Measurements from ENCODE around the gene SLC37A1.
A peak's percentile ranks its signal among the peaks of the same experiment; 100 is the strongest.
"Not testable (repeated sequence)": the region's sequence is repeated elsewhere in the genome, so short reads cannot be mapped to it uniquely, and the experiment has no call there.

Gene SLC37A1

GRCh38 chr21:42513151-42513984, at the start of gene SLC37A1:
TSS of gene SLC37A1 (plus strand) at chr21:42513852. CDS start at chr21:42518455, 4,603 bp downstream.
- peak within 1 kb of the TSS; percentile 90 for H3K4me3 Mint-ChIP-seq
- H3K9me3 Mint-ChIP-seq: no peaks in the 10 kb centered on the region
- H3K27me3 Mint-ChIP-seq: no peaks in the 10 kb centered on the region
- H3K4me1 Mint-ChIP-seq: peaks cover 46% of the 10 kb centered on the region
- ATAC-seq (replicated peaks; ENCODE audit: extremely low read depth, poor library complexity, severe bottlenecking) (peak; percentile 71), DNase-seq (ENCODE audit: low spot score in 2 of 2) (no peak)
- H3K27ac Mint-ChIP-seq (ENCODE audit: low read depth): peak within 1 kb of the TSS; percentile 90
- H3K36me3 Mint-ChIP-seq (ENCODE audit: insufficient read depth): peaks cover 14% of the 10 kb centered on the region

- Mint-ChIP-seq H3K4me3 (peak overlapping the region; percentile 40), H3K36me3 (ENCODE audit: insufficient read depth) (peaks cover 4% of the 10 kb centered on the region), H3K9me3 (no peaks in the 10 kb centered on the region), H3K27me3 (no peaks in the 10 kb centered on the region), H3K4me1 (peaks cover 36% of the 10 kb centered on the region), H3K27ac (ENCODE audit: low read depth) (peak overlapping the region; percentile 80)
- DNase-seq (ENCODE audit: low spot score in 2 of 2) (peak; percentile 53 to 70), ATAC-seq (replicated peaks; ENCODE audit: extremely low read depth, poor library complexity, severe bottlenecking) (peak; percentile 95)
Measured at GRCh38 chr21:42463861-42464515, 49.7 kb upstream of the SLC37A1 start.

DNA sequence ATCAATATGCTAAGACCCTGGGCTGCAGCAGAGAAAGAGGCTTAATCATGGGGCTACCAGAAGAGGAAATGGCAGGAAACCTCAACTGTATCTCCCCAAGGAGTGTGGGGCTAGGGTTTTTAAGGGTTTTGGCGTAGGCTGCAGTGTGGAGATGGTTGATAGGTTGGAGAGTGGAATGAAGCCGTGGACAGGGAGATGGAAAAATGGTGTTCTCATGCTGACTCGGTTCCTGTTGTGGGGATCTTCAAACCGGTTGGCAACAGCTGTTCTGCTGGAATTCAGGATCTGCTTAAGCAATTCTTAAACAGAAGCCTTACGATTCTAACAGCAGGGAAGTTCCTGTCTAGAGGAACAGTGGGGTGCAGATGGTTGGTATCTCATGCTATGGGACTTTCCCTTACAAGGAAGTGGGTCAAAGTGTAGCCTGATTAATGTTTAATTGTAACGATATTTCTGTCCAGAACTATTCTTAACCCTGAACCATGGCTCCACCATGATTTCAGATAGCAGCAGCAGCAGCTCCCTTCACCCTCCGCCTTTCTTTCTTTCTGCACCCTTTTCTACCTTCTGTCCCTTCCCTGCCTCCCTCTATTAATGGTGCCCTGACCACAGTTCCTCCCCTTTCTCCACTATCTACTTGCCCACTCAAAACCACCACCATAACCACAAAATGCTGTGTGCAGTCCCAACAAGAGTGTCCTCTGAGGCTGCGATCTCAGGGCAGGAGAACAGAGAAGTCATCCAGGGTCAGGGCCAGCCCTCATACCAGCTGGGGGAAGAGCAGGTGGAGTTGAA, 48.4 kb upstream of the SLC37A1 start:
- DNase-seq (ENCODE audit: low spot score in 2 of 2) (no peak), ATAC-seq (replicated peaks; ENCODE audit: extremely low read depth, poor library complexity, severe bottlenecking) (no peak)
- H3K9me3 Mint-ChIP-seq: no peaks in the 10 kb centered on the region
- no peaks in the 10 kb centered on the region for H3K27me3 Mint-ChIP-seq
- H3K36me3 Mint-ChIP-seq (ENCODE audit: insufficient read depth): peaks cover 4% of the 10 kb centered on the region
- H3K4me3 Mint-ChIP-seq: no peak overlapping the region
- peaks cover 36% of the 10 kb centered on the region for H3K4me1 Mint-ChIP-seq
- H3K27ac Mint-ChIP-seq (ENCODE audit: low read depth): peak overlapping the region; percentile 80

DNA sequence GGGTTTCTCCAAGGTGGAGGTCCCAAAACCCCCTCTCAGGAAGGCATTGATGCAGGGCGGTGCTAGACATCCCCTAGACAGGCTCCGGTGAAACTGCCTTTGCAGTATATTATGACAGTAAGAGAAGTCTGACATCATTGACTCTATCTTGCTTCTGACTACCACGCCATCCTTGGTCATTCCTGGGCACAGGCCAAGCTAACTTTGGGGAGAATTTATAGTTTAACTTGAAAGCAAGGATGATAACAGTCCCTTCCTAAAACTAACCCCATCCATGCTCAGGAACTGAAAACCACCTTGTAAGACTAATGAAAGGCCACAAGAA, 47.9 kb upstream of the SLC37A1 start:
- Mint-ChIP-seq H3K27ac (ENCODE audit: low read depth) (no peak overlapping the region), H3K27me3 (no peaks in the 10 kb centered on the region), H3K4me3 (no peak overlapping the region), H3K4me1 (peaks cover 36% of the 10 kb centered on the region), H3K9me3 (no peaks in the 10 kb centered on the region), H3K36me3 (ENCODE audit: insufficient read depth) (peaks cover 4% of the 10 kb centered on the region)
- no peak for ATAC-seq (replicated peaks; ENCODE audit: extremely low read depth, poor library complexity, severe bottlenecking)
- no peak for DNase-seq (ENCODE audit: low spot score in 2 of 2)

DNA sequence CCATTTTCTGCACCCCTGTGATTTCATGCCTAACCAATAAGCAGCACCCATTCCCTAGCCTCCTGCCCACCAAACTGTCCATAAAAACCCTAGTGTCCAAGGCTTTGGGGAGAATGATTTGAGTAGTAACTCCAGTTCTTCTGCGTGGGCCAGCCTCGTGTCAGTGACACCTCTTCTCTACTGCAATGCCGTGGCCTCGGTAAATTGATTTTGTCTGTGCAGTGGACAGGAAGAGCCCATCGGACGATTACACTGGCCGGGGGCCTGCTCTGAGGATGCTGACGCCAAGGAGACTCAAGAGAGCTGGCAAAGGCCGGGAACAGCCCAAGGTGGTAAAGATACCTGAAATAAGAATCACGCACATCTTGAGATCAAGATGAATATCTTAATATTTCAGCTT, 47.0 kb upstream of the SLC37A1 start:
- H3K4me1 Mint-ChIP-seq: peaks cover 29% of the 10 kb centered on the region
- ATAC-seq (replicated peaks; ENCODE audit: extremely low read depth, poor library complexity, severe bottlenecking): no peak
- peak overlapping the region; percentile 39 for H3K27ac Mint-ChIP-seq (ENCODE audit: low read depth)
- peaks cover 4% of the 10 kb centered on the region for H3K36me3 Mint-ChIP-seq (ENCODE audit: insufficient read depth)
- H3K9me3 Mint-ChIP-seq: no peaks in the 10 kb centered on the region
- H3K4me3 Mint-ChIP-seq: no peak overlapping the region
- no peaks in the 10 kb centered on the region for H3K27me3 Mint-ChIP-seq
- no peak for DNase-seq (ENCODE audit: low spot score in 2 of 2)

- H3K4me3 Mint-ChIP-seq: no peak overlapping the region
- H3K27ac Mint-ChIP-seq (ENCODE audit: low read depth): peak overlapping the region; percentile 39
- peaks cover 4% of the 10 kb centered on the region for H3K36me3 Mint-ChIP-seq (ENCODE audit: insufficient read depth)
Measured at GRCh38 chr21:42467140-42467983, 46.3 kb upstream of the SLC37A1 start.

GRCh38 chr21:42468491-42469131, 45.0 kb upstream of the SLC37A1 start:
- Mint-ChIP-seq H3K4me1 (peaks cover 19% of the 10 kb centered on the region), H3K27me3 (no peaks in the 10 kb centered on the region), H3K4me3 (no peak overlapping the region), H3K9me3 (no peaks in the 10 kb centered on the region), H3K36me3 (ENCODE audit: insufficient read depth) (peaks cover 4% of the 10 kb centered on the region), H3K27ac (ENCODE audit: low read depth) (no peak overlapping the region)
- ATAC-seq (replicated peaks; ENCODE audit: extremely low read depth, poor library complexity, severe bottlenecking): no peak
- no peak for DNase-seq (ENCODE audit: low spot score in 2 of 2)

More at GRCh38 chr21:42467140-42467983, 46.3 kb upstream of the SLC37A1 start:
- Mint-ChIP-seq H3K4me1 (peaks cover 25% of the 10 kb centered on the region), H3K9me3 (no peaks in the 10 kb centered on the region), H3K27me3 (no peaks in the 10 kb centered on the region)
- ATAC-seq (replicated peaks; ENCODE audit: extremely low read depth, poor library complexity, severe bottlenecking) (no peak), DNase-seq (ENCODE audit: low spot score in 2 of 2) (no peak)

DNA sequence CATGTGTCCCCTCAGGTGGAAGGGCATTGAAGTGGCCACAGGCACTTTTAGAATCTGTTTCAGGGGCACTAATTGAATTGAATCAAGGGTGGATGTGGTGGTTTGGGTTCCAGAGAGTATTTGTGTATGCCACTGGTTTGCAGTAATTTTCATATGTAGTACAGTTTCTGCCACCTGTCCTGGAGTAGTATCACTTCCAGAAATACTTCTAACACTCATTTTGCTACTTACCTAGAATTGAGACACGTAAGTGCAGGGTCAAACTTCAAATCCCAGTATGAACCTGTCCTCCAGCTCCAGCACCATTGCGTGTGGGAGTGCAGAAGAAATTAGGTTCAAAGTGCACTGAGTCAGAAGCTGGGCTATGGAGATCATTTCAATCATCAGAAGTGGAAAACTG, 44.4 kb upstream of the SLC37A1 start:
- ATAC-seq (replicated peaks; ENCODE audit: extremely low read depth, poor library complexity, severe bottlenecking) (no peak), DNase-seq (ENCODE audit: low spot score in 2 of 2) (no peak)
- H3K4me1 Mint-ChIP-seq: peaks cover 13% of the 10 kb centered on the region
- H3K9me3 Mint-ChIP-seq: no peaks in the 10 kb centered on the region
- H3K4me3 Mint-ChIP-seq: no peak overlapping the region
- H3K27me3 Mint-ChIP-seq: peaks cover 6% of the 10 kb centered on the region
- no peak overlapping the region for H3K27ac Mint-ChIP-seq (ENCODE audit: low read depth)
- H3K36me3 Mint-ChIP-seq (ENCODE audit: insufficient read depth): no peaks in the 10 kb centered on the region

- H3K4me1 Mint-ChIP-seq: peaks cover 10% of the 10 kb centered on the region
- not testable (repeated sequence) for H3K4me3 Mint-ChIP-seq; DNase-seq (ENCODE audit: low spot score in 2 of 2); H3K27ac Mint-ChIP-seq (ENCODE audit: low read depth); H3K9me3 Mint-ChIP-seq; ATAC-seq (replicated peaks; ENCODE audit: extremely low read depth, poor library complexity, severe bottlenecking); H3K36me3 Mint-ChIP-seq (ENCODE audit: insufficient read depth)
- peaks cover 10% of the 10 kb centered on the region for H3K27me3 Mint-ChIP-seq
Measured at GRCh38 chr21:42469726-42470125, 43.9 kb upstream of the SLC37A1 start.

GRCh38 chr21:42471206-42471605, 42.4 kb upstream of the SLC37A1 start:
- ATAC-seq (replicated peaks; ENCODE audit: extremely low read depth, poor library complexity, severe bottlenecking): no peak
- Mint-ChIP-seq H3K4me1 (no peaks in the 10 kb centered on the region), H3K27me3 (peaks cover 11% of the 10 kb centered on the region), H3K4me3 (no peak overlapping the region), H3K27ac (ENCODE audit: low read depth) (no peak overlapping the region), H3K9me3 (no peaks in the 10 kb centered on the region), H3K36me3 (ENCODE audit: insufficient read depth) (no peaks in the 10 kb centered on the region)
- no peak for DNase-seq (ENCODE audit: low spot score in 2 of 2)

DNA sequence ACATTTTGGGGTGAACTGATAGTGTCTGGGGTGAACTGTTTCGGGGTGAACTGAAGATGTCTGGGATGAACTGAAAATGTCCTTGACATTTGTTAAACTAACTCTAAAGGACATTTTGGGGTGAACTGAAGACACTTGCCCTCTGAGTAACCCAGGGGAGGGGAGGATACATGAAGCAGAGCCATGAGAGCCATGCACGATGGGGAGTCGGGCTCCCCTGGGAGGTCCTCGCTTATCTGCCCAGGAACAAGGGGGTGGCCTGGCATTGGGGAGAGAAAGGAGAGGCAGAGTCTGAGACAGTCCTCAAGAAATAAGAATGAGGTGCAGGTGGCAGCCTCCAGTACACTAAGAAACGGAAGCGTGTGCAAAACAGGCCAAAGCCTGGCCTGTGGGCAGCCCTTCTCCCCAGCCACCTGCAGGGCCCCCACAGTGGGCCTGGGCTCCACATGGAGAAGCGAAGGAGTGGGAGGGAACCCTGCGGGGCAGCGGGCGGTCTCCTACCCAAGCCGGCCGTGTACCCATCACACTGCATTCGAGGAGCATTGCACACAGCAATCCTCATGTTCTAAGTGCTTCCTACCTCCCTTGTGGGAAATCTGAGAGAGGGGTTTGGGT, 41.8 kb upstream of the SLC37A1 start:
- peaks cover 11% of the 10 kb centered on the region for H3K27me3 Mint-ChIP-seq
- H3K4me1 Mint-ChIP-seq: no peaks in the 10 kb centered on the region
- H3K27ac Mint-ChIP-seq (ENCODE audit: low read depth): no peak overlapping the region
- DNase-seq (ENCODE audit: low spot score in 2 of 2) (no peak), ATAC-seq (replicated peaks; ENCODE audit: extremely low read depth, poor library complexity, severe bottlenecking) (no peak)
- no peaks in the 10 kb centered on the region for H3K9me3 Mint-ChIP-seq
- no peak overlapping the region for H3K4me3 Mint-ChIP-seq
- no peaks in the 10 kb centered on the region for H3K36me3 Mint-ChIP-seq (ENCODE audit: insufficient read depth)
